Right lobe of liver (tissue), 4 donors: ENCODE measurements around the gene PPME1.

Experiments used
- CTCF ChIP-seq, 4 donors: fragments of 200-600 bp in 3 of 4; fragments of 450-650 bp in 1 of 4; IDR thresholded peaks; one replicate each; pipeline versions ENCODE4 v1.5.1 to v1.8.0; 2016 to 2022; ENCODE audit warnings: antibody characterized with exemption in 4 of 4, mild to moderate bottlenecking in 2 of 4
- POLR2A ChIP-seq: fragments of 450-650 bp; IDR thresholded peaks from one replicate; pipeline ENCODE4 v1.6.1; 2017; ENCODE audit warnings: antibody characterized with exemption, mild to moderate bottlenecking
- donor health status: DM: no; HTN: no; CAD: no.
- donor health status: DM: no; HTN: no; CAD: no.
- donor health status: DM: no; HTN: yes; CAD: no.

GRCh38 chr11:74144592-74144991 lies 26.5 kb upstream of the PPME1 start:
- TF ChIP-seq CTCF (IDR thresholded peaks at IDR 0.05) (no peak), POLR2A (no peak)
